Activated T-helper 1 cell treated with anti-CD3 and anti-CD28 coated beads, Interleukin-2, amount 50 U/mL, for 16 hours (primary cell): ENCODE measurements around the gene SATL1.
"Not testable (repeated sequence)": the region's sequence is repeated elsewhere in the genome, so short reads cannot be mapped to it uniquely, and the experiment has no call there.

Source experiments
- DNase-seq, 2 donors: peaks; one replicate each; pipeline ENCODE4 v3.0.0-alpha.2; 2020; ENCODE audit warnings: low read depth in 1 of 2, low spot score in 1 of 2

SATL1 gene

GRCh38 chrX:85109235-85109634, 134.3 kb downstream of the SATL1 start:
- DNase-seq: no peak

GRCh38 chrX:85108165-85108564, 135.4 kb downstream of the SATL1 start:
- no peak for DNase-seq

GRCh38 chrX:85107407-85107806, 136.2 kb downstream of the SATL1 start:
- DNase-seq: no peak

GRCh38 chrX:85089321-85089840, 154.2 kb downstream of the SATL1 start:
- no peak for DNase-seq

GRCh38 chrX:85084770-85085393, 158.7 kb downstream of the SATL1 start:
- no peak for DNase-seq

- DNase-seq: not testable (repeated sequence)
These were observed 166.3 kb downstream of the SATL1 start for GRCh38 chrX:85077247-85077646.

DNA sequence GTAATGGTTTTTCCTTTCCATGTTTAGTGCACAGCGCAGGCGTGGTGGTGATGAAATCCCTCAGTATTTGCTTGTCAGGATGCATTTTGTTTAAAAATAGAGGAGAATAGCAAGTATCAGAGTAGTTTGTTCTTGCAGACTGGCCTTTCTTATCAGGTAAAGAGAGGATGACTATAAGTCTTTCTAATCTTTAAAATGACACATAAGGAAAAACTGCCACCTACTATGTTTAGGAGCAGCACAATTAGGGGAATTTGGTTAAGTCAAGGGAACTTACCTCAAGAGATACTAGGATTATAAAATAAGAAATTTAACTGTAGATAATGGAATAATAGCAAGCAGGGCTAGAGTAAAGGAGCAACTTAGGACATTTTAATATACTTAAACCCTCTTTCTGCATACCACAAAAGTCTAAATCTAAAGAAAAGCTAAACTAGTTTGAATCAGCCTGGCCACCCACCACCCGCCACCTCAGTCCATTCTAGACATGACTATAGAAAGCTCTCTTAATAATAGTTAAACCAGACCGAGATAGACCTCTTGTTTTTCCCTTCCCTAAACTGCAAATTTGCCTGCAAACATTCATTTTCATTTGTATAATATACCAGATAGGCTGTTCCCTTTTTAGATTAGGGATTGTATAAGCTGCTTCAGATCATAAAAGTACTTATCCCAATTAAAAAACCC, 177.9 kb downstream of the SATL1 start:
- no peak for DNase-seq

GRCh38 chrX:85052636-85053343, 190.8 kb downstream of the SATL1 start:
- DNase-seq: no peak

- no peak for DNase-seq
These were observed 191.4 kb downstream of the SATL1 start for GRCh38 chrX:85052205-85052604.

DNA sequence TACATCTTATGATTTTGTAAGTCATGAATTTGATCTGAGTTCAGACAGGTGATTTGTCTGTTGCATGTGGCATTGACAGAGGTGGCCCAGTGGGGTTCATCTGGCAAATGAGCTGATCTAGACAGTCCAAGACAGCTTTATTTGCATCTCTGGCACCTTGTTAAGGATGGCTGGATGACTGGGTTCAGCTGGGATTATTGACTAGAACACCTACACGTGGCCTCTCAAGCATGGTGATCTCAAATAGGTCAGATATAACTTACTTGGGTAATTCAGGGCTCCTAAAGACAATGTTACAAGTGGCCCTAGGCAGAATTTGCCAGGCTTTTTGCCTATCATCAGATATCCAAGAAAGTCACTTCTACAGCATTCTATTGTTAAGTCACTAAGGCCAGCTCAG, 192.0 kb downstream of the SATL1 start:
- no peak for DNase-seq
